GM12878 (cell line): ENCODE results near the gene LSM5. TPM values are rescaled to one million over a fixed set of nuclear protein-coding genes. Genes with fewer than 3 reads are reported as not detected.
"Not testable (repeated sequence)": the region's sequence is repeated elsewhere in the genome, so short reads cannot be mapped to it uniquely, and the experiment has no call there.

Experiments used
- ATAC-seq: fragments of 200-7000 bp; cut with Tn5 transposase; 3 replicates; pipeline ENCODE4 v1.9.1; 2020; ENCODE audit warnings: mild to moderate bottlenecking, moderate library complexity
- BruUV-seq: library from RNA; stranded (reverse); fragments of 400-500 nt; replicated peaks from 2 replicates; lab custom pipeline; 2021; lab: Mats Ljungman, UMichigan
- CTCF ChIA-PET: fragments of 300-600 bp; sonication (Branson Sonifier 250); formaldehyde crosslinking; extraction: SDS; loops from one replicate; lab custom pipeline; 2021; ENCODE audit warnings: inconsistent platforms; lab: Yijun Ruan, JAX
- POLR2A ChIA-PET: fragments of 350-600 bp; formaldehyde crosslinking; extraction: SDS; loops from one replicate; lab custom pipeline; 2021; ENCODE audit warnings: inconsistent platforms; lab: Charles Lee
- RAD21 ChIA-PET: fragments of 300-600 bp; sonication (Branson Sonifier 250); formaldehyde crosslinking; loops from one replicate; lab custom pipeline; 2023; ENCODE audit warnings: antibody characterized with exemption; ENCODE audit not compliant: unreplicated experiment; lab: Charles Lee
- SMC1A ChIA-PET: fragments of 300-600 bp; sonication (Branson Sonifier 250); formaldehyde crosslinking; loops from one replicate; lab custom pipeline; 2023; ENCODE audit not compliant: unreplicated experiment, uncharacterized antibody; lab: Charles Lee
- DNase-seq: peaks from one replicate; pipeline ENCODE4 v3.0.0-alpha.2; 2011; ENCODE audit warnings: low read depth, low spot score
- FAIRE-seq: peaks from 3 replicates; lab custom pipeline; 2011; peaks lifted over from hg19 to GRCh38; lab: Jason Lieb, UNC
- H2AFZ ChIP-seq: 2 replicates; pipeline ENCODE4 v1.6.0; 2011; ENCODE audit warnings: low read depth, low read length, control low read depth; ENCODE audit not compliant: control insufficient read depth
- H3K27ac ChIP-seq: 2 replicates; pipeline ENCODE4 v1.5.1; 2011; ENCODE audit warnings: control low read depth; ENCODE audit not compliant: control insufficient read depth, insufficient read depth
- H3K27me3 ChIP-seq, 2 experiments: replicated peaks in 1 of 2; 2 replicates each; pipeline versions ENCODE4 v1.6.0 to v1.6.1; 2011; ENCODE audit warnings: low read length in 1 of 2; ENCODE audit not compliant: control insufficient read depth in 2 of 2, insufficient read depth in 2 of 2
- H3K36me3 ChIP-seq, 2 experiments: 2 replicates each; pipeline ENCODE4 v1.5.1; 2011; ENCODE audit warnings: low read length in 1 of 2; ENCODE audit not compliant: control insufficient read depth in 2 of 2, insufficient read depth in 2 of 2
- H3K4me1 ChIP-seq: 2 replicates; pipeline ENCODE4 v1.6.1; 2011; ENCODE audit warnings: mild to moderate bottlenecking, low read length, moderate library complexity, mixed read lengths; ENCODE audit not compliant: control insufficient read depth, insufficient read depth
- H3K4me2 ChIP-seq: 2 replicates; pipeline ENCODE4 v1.6.0; 2011; ENCODE audit warnings: control low read depth; ENCODE audit not compliant: control insufficient read depth, insufficient read depth
- H3K4me3 ChIP-seq: fragments of 200-600 bp; sonication (generic); 2 replicates; pipeline ENCODE4 v1.5.1; 2016
- H3K79me2 ChIP-seq: 2 replicates; pipeline ENCODE4 v1.6.0; 2011; ENCODE audit warnings: low read length; ENCODE audit not compliant: control insufficient read depth, insufficient read depth
- H3K9ac ChIP-seq: 2 replicates; pipeline ENCODE4 v1.8.0; 2011; ENCODE audit warnings: low read length, control low read depth, mixed read lengths; ENCODE audit not compliant: control insufficient read depth, insufficient read depth
- H3K9me3 ChIP-seq: replicated peaks from 3 replicates; pipeline ENCODE4 v1.5.1; 2011; ENCODE audit warnings: mild to moderate bottlenecking, low read length; ENCODE audit not compliant: control insufficient read depth, insufficient read depth
- H4K20me1 ChIP-seq: 2 replicates; pipeline ENCODE4 v1.6.0; 2011; ENCODE audit not compliant: control insufficient read depth, insufficient read depth
- E2F4 ChIP-seq: IDR thresholded peaks from 2 replicates; pipeline ENCODE4 v1.6.1; 2012; ENCODE audit warnings: low read depth, low read length, improper control_type of control experiment
- NFIC ChIP-seq: IDR thresholded peaks from 2 replicates; pipeline ENCODE4 v1.6.1; 2012; ENCODE audit warnings: low read depth, mild to moderate bottlenecking, inconsistent platforms, low read length, moderate library complexity
- SREBF1 ChIP-seq: IDR thresholded peaks from 2 replicates; pipeline ENCODE4 v1.6.1; 2012; ENCODE audit warnings: mild to moderate bottlenecking, low read length
- SRF ChIP-seq, 2 experiments: IDR thresholded peaks; 2 replicates each; pipeline ENCODE4 v1.6.1; 2011; ENCODE audit warnings: low read depth in 2 of 2, low read length in 2 of 2, mild to moderate bottlenecking in 1 of 2, moderate library complexity in 1 of 2
- ZBTB11 ChIP-seq: fragments of 450-650 bp; formaldehyde crosslinking; IDR thresholded peaks from 2 replicates; pipeline ENCODE4 v1.5.0; 2022; ENCODE audit warnings: mild to moderate bottlenecking, missing genetic modification characterization
- ZNF217 ChIP-seq: fragments of 450-650 bp; IDR thresholded peaks from 2 replicates; pipeline ENCODE4 v1.6.1; 2017; ENCODE audit warnings: antibody characterized with exemption, mild to moderate bottlenecking
- ZNF384 ChIP-seq: IDR thresholded peaks from 2 replicates; pipeline ENCODE4 v1.6.1; 2012; ENCODE audit warnings: low read depth, mild to moderate bottlenecking, low read length, improper control_type of control experiment, borderline replicate concordance
- WGBS: methylation state at CpG from one replicate; pipeline ENCODE4 v1.1.6; 2016; ENCODE audit warnings: low lambda C conversion rate; ENCODE audit not compliant: insufficient replicate concordance, insufficient coverage; ENCODE audit errors: missing lambda C conversion rate; 5-methylcytosine and 5-hydroxymethylcytosine counted together
- in situ Hi-C: fragments of 300-500 bp; cut with MboI; formaldehyde crosslinking; loops from 9 replicates; pipeline ENCODE4 v1.14.3; 2018; ENCODE audit warnings: mixed read lengths
- intact Hi-C: fragments of 100-400 bp; cut with micrococcal nuclease; formaldehyde crosslinking; loops from one replicate; pipeline ENCODE4 v1.14.2; 2022; ENCODE audit not compliant: unreplicated experiment
- polyA plus RNA-seq, 11 experiments: library from polyadenylated mRNA; depleted of rRNA in 4 of 11; unstranded in 6 of 11; stranded (reverse) in 5 of 11; fragments of >200 nt; fragmentation: Nextera tagmentation in 4 of 11; fragmentation: Illumina TruSeq in 1 of 11; extraction: Ambion mirVana in 4 of 11; extraction: Trizol in 1 of 11; gene quantifications; 1 replicate in 1 of 11; 2 replicates in 10 of 11; pipeline versions ENCODE4 v1.2.1 to v1.2.3, GENCODE V29; 2011 to 2016; ENCODE audit warnings: inconsistent platforms in 2 of 11, missing spikeins in 2 of 11, low read depth in 1 of 11
- total RNA-seq, 4 experiments: library from RNA; depleted of rRNA in 3 of 4; stranded (reverse); fragments of >200 nt in 3 of 4; fragmentation: Illumina TruSeq in 1 of 4; extraction: Trizol in 1 of 4; gene quantifications; 2 replicates each; pipeline versions ENCODE4 v1.2.1 to v1.2.3, GENCODE V29; 2013 to 2021

LSM5 gene
- total and polyA plus RNA-seq, 10 of the 15 experiments (the other 5 are each of a cell fraction or from before 2014, with no cell fraction given) = 29.4 to 538 (median 145) TPM

- TF ChIP-seq ZBTB11 (CRISPR knock-in tag) = no peak
- TF ChIP-seq SREBF1 = no peak
Observed at GRCh38 chr7:32472015-32472414, 18.2 kb downstream of the LSM5 start (continued).

- no peaks in the 10 kb centered on the region for H3K4me1 ChIP-seq
- RAD21 ChIA-PET = no interaction called here
- intact Hi-C loops = no loop called here
- H3K27me3 ChIP-seq = no peaks in the 10 kb centered on the region
- H3K4me3 ChIP-seq = no peak overlapping the region
- TF ChIP-seq NFIC (no peak), SRF (IDR thresholded peaks at IDR 0.05; ENCODE audit: low read depth in 2 of 2, low read length in 2 of 2) (no peak), E2F4 (no peak), ZNF217 (no peak), ZNF384 (no peak)
- TF ChIP-seq, all 136 proteins: peak for 0
- 26% methylated on average over 5 of the region's 5 CpGs for WGBS
- Histone ChIP-seq H3K9ac (no peak overlapping the region), H3K4me2 (no peak overlapping the region), H3K79me2 (no peaks in the 10 kb centered on the region), H3K27ac (no peak overlapping the region), H2AFZ (no peak overlapping the region), H4K20me1 (no peaks in the 10 kb centered on the region), H3K9me3 (no peaks in the 10 kb centered on the region), H3K36me3 (no peaks in the 10 kb centered on the region)
- POLR2A ChIA-PET = no interaction called here
- ATAC-seq (no peak), FAIRE-seq (no peak), DNase-seq (no peak)
- BruUV-seq = no TSS peak
- in situ Hi-C loops = no loop called here
- CTCF ChIA-PET = no interaction called here
- SMC1A ChIA-PET = no interaction called here
Observed at GRCh38 chr7:32470871-32471270, 19.3 kb downstream of the LSM5 start.

- WGBS = 100% methylated on average over 1 of the region's 2 CpGs
- H3K27ac ChIP-seq, DNase-seq, BruUV-seq, FAIRE-seq, POLR2A ChIA-PET, H4K20me1 ChIP-seq, intact Hi-C loops, CTCF ChIA-PET, H3K27me3 ChIP-seq, H3K36me3 ChIP-seq, ATAC-seq, H3K9me3 ChIP-seq, H3K79me2 ChIP-seq, H2AFZ ChIP-seq, SMC1A ChIA-PET, H3K4me2 ChIP-seq, in situ Hi-C loops, RAD21 ChIA-PET, H3K4me1 ChIP-seq, H3K4me3 ChIP-seq, H3K9ac ChIP-seq: not testable (repeated sequence)
Observed at GRCh38 chr7:32470004-32470403, 20.2 kb downstream of the LSM5 start.
